Loucy (cell line): ENCODE data around the gene PRRC2B.

Experiments used
- H2AFZ ChIP-seq: fragments of 200-600 bp; sonication (generic); 2 replicates; pipeline ENCODE4 v1.6.0; 2016; ENCODE audit warnings: antibody characterized with exemption, mild to moderate bottlenecking, low read length, moderate library complexity
- H3F3A ChIP-seq: fragments of 200-600 bp; 2 replicates; pipeline ENCODE4 v1.6.0; 2016; ENCODE audit warnings: antibody characterized with exemption, low read depth, mild to moderate bottlenecking
- H3K27me3 ChIP-seq: fragments of 200-600 bp; sonication (generic); 2 replicates; pipeline ENCODE4 v1.6.1; 2014; ENCODE audit warnings: low read length, mild to moderate bottlenecking; ENCODE audit not compliant: insufficient read depth, poor library complexity, severe bottlenecking
- H3K36me3 ChIP-seq: fragments of 200-600 bp; sonication (generic); 2 replicates; pipeline ENCODE4 v1.6.1; 2016; ENCODE audit warnings: low read length; ENCODE audit not compliant: insufficient read depth
- H3K4me1 ChIP-seq: fragments of 200-600 bp; sonication (generic); 2 replicates; pipeline ENCODE4 v1.5.1; 2014; ENCODE audit warnings: low read length, mild to moderate bottlenecking; ENCODE audit not compliant: insufficient read depth, poor library complexity, severe bottlenecking
- H3K4me2 ChIP-seq: fragments of 200-600 bp; sonication (generic); 2 replicates; pipeline ENCODE4 v1.6.0; 2014; ENCODE audit warnings: antibody characterized with exemption, low read length, low read depth, mild to moderate bottlenecking; ENCODE audit not compliant: poor library complexity, severe bottlenecking
- H3K4me3 ChIP-seq: fragments of 200-600 bp; sonication (generic); 2 replicates; pipeline ENCODE4 v1.5.1; 2014; ENCODE audit warnings: low read length, mild to moderate bottlenecking, mixed read lengths; ENCODE audit not compliant: poor library complexity, severe bottlenecking
- H3K79me2 ChIP-seq: fragments of 200-600 bp; sonication (generic); 2 replicates; pipeline ENCODE4 v1.6.1; 2014; ENCODE audit warnings: low read length; ENCODE audit not compliant: insufficient read depth
- H3K9ac ChIP-seq: fragments of 200-600 bp; sonication (generic); 2 replicates; pipeline ENCODE4 v1.6.0; 2014; ENCODE audit warnings: mild to moderate bottlenecking, low read depth, low read length, moderate library complexity; ENCODE audit not compliant: poor library complexity, severe bottlenecking
- H3K9me2 ChIP-seq: fragments of 200-600 bp; sonication (generic); replicated peaks from 2 replicates; pipeline ENCODE4 v1.6.1; 2016; ENCODE audit warnings: low read depth, low read length, mixed read lengths
- H3K9me3 ChIP-seq: fragments of 200-600 bp; sonication (generic); 2 replicates; pipeline ENCODE4 v1.6.1; 2014; ENCODE audit warnings: mild to moderate bottlenecking, antibody characterized with exemption, low read length, low read depth; ENCODE audit not compliant: insufficient read depth
- H4K20me1 ChIP-seq: fragments of 200-600 bp; sonication (generic); 2 replicates; pipeline ENCODE4 v1.6.0; 2014; ENCODE audit warnings: antibody characterized with exemption, low read length, mild to moderate bottlenecking; ENCODE audit not compliant: insufficient read depth, poor library complexity, severe bottlenecking
- EZH2phosphoT487 ChIP-seq: fragments of 200-600 bp; IDR thresholded peaks from 2 replicates; pipeline ENCODE4 v1.6.1; 2018; ENCODE audit warnings: antibody characterized with exemption, mild to moderate bottlenecking, moderate library complexity, borderline replicate concordance
- TF ChIP-seq, protein P1 (sequence below): fragments of 200-600 bp; sonication (generic); conservative IDR thresholded peaks from 2 replicates; pipeline ENCODE4 v1.5.1; 2014; ENCODE audit warnings: mild to moderate bottlenecking, antibody characterized with exemption, low read length

PRRC2B gene

DNA sequence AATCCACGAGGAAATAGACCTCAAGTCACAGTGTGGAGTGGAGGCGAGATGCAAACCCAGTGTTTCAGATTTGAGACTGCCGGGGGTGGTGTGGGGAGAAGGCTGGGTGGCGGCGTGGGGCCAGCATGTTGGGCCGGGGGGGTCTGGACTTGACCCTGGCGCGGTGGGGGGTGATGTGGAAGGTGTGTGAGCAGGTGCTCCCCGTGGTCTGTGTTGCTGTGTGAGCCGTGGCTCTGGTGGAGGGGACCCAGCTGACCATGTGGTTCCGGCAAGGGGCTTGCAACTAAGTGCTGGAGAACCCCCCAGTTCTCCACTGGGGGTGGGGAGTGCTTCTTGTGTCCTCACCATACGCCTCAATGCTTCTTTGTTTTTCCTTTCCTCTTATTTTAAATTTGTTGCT, 25.8 kb downstream of the PRRC2B start:
- no peak overlapping the region for H2AFZ ChIP-seq
- no peaks in the 10 kb centered on the region for H3K4me1 ChIP-seq
- no peaks in the 10 kb centered on the region for H3K27me3 ChIP-seq
- H3K4me3 ChIP-seq = no peak overlapping the region
- no peaks in the 10 kb centered on the region for H3F3A ChIP-seq
- H3K4me2 ChIP-seq = no peak overlapping the region
- H3K9me3 ChIP-seq = no peaks in the 10 kb centered on the region
- TF ChIP-seq, protein P1, sequence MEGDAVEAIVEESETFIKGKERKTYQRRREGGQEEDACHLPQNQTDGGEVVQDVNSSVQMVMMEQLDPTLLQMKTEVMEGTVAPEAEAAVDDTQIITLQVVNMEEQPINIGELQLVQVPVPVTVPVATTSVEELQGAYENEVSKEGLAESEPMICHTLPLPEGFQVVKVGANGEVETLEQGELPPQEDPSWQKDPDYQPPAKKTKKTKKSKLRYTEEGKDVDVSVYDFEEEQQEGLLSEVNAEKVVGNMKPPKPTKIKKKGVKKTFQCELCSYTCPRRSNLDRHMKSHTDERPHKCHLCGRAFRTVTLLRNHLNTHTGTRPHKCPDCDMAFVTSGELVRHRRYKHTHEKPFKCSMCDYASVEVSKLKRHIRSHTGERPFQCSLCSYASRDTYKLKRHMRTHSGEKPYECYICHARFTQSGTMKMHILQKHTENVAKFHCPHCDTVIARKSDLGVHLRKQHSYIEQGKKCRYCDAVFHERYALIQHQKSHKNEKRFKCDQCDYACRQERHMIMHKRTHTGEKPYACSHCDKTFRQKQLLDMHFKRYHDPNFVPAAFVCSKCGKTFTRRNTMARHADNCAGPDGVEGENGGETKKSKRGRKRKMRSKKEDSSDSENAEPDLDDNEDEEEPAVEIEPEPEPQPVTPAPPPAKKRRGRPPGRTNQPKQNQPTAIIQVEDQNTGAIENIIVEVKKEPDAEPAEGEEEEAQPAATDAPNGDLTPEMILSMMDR = no peak
- no peak for TF ChIP-seq EZH2phosphoT487
- H4K20me1 ChIP-seq = peaks cover 98% of the 10 kb centered on the region
- H3K79me2 ChIP-seq = peaks cover 100% of the 10 kb centered on the region
- no peak overlapping the region for H3K9ac ChIP-seq
- H3K36me3 ChIP-seq = peaks cover 41% of the 10 kb centered on the region; the same call in 1 of the 2 replicates
- no peaks in the 10 kb centered on the region for H3K9me2 ChIP-seq

DNA sequence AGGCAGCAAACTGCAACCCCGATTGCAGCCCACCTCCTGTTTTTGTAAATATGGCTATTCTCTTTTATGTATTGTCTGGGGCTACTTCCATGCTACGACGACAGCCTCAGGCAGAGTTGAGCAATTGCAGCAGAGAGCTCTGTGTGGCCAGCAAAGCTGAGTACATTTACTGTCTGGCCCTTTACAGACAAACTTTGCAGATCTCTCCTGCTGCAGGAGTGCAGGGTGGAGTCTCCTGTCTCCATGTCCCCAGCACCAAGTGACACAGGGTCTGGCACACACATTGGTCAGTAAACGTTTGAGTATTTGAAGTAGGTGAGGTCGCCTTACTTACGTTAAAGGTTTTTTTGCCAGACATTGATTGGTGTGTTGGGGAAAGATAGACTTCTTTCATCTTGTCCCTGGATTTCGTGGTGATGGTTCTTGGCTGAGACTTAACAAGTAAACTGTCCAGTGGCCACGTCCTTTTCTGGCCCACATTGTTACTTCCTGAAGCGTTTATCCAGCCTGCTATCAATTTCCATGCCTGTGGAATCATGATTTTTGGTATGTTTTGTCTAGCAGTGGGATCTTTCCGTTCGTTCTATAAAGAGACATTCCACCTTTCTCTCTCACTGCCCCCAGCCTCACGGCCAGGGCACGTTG, 27.2 kb downstream of the PRRC2B start:
- Histone ChIP-seq H3K4me1 (no peaks in the 10 kb centered on the region), H4K20me1 (peaks cover 96% of the 10 kb centered on the region), H3K4me2 (no peak overlapping the region), H3K9me2 (no peaks in the 10 kb centered on the region), H3K36me3 (peaks cover 41% of the 10 kb centered on the region; the same call in 1 of the 2 replicates), H3K27me3 (no peaks in the 10 kb centered on the region), H3K9me3 (no peaks in the 10 kb centered on the region), H2AFZ (no peak overlapping the region), H3K9ac (no peak overlapping the region), H3F3A (no peaks in the 10 kb centered on the region), H3K79me2 (peaks cover 100% of the 10 kb centered on the region), H3K4me3 (no peak overlapping the region)
- TF ChIP-seq, protein P1 = no peak
- no peak for TF ChIP-seq EZH2phosphoT487

DNA sequence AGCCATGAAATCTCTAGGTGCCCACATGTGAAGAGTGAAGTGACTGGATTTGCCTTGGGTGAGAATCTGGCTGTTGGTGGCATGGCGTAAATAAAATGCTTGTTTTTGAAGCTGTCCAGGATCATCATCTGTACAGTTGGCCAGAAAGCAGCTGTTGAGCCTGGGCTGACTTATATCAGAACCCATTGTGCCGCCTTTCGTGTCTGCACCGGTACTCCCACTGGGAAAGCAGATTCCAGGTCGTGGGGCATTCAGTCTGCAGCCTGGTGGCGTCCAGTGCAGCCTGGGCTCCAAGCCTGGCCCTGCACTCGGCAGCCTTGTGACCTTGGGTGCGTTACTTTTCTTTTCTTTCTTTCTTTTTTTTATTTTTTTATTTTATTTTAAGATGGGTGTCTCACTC, 27.8 kb downstream of the PRRC2B start:
- H3K9me2 ChIP-seq = no peaks in the 10 kb centered on the region
- H3K4me3 ChIP-seq = no peak overlapping the region
- no peaks in the 10 kb centered on the region for H3K4me1 ChIP-seq
- H3K36me3 ChIP-seq = peaks cover 46% of the 10 kb centered on the region; the same call in 1 of the 2 replicates
- no peak overlapping the region for H3K9ac ChIP-seq
- H4K20me1 ChIP-seq = peaks cover 96% of the 10 kb centered on the region
- H3K9me3 ChIP-seq = no peaks in the 10 kb centered on the region
- H3F3A ChIP-seq = no peaks in the 10 kb centered on the region
- H3K27me3 ChIP-seq = no peaks in the 10 kb centered on the region
- no peak overlapping the region for H3K4me2 ChIP-seq
- TF ChIP-seq EZH2phosphoT487 = no peak
- TF ChIP-seq, protein P1 = no peak
- no peak overlapping the region for H2AFZ ChIP-seq
- peaks cover 100% of the 10 kb centered on the region for H3K79me2 ChIP-seq
